AG04449 (cell line): Measurements from ENCODE around the gene SYNM.

Experiments used
- CTCF ChIA-PET: fragments of 350-600 bp; formaldehyde crosslinking; extraction: SDS; loops from one replicate; lab custom pipeline; 2021; ENCODE audit warnings: antibody characterized with exemption; lab: Yijun Ruan, JAX
- POLR2A ChIA-PET: fragments of 400-600, 350-600 bp; formaldehyde crosslinking; extraction: SDS; loops from one replicate; lab custom pipeline; 2020; ENCODE audit warnings: antibody characterized with exemption, inconsistent platforms; lab: Yijun Ruan, JAX
- DNase-seq: peaks from one replicate; pipeline ENCODE4 v3.0.0-alpha.2; 2010; ENCODE audit warnings: low read depth, low spot score
- H3K4me3 ChIP-seq: 2 replicates; pipeline ENCODE4 v1.5.1; 2011; ENCODE audit warnings: low read depth, mild to moderate bottlenecking, control low read depth, low read length
- CTCF ChIP-seq: IDR thresholded peaks from one replicate; pipeline ENCODE4 v1.5.1; 2011; ENCODE audit warnings: mild to moderate bottlenecking, moderate library complexity, low read length, control low read depth, inconsistent platforms; ENCODE audit not compliant: insufficient read depth; ENCODE audit errors: missing control alignments

The SYNM gene

DNA sequence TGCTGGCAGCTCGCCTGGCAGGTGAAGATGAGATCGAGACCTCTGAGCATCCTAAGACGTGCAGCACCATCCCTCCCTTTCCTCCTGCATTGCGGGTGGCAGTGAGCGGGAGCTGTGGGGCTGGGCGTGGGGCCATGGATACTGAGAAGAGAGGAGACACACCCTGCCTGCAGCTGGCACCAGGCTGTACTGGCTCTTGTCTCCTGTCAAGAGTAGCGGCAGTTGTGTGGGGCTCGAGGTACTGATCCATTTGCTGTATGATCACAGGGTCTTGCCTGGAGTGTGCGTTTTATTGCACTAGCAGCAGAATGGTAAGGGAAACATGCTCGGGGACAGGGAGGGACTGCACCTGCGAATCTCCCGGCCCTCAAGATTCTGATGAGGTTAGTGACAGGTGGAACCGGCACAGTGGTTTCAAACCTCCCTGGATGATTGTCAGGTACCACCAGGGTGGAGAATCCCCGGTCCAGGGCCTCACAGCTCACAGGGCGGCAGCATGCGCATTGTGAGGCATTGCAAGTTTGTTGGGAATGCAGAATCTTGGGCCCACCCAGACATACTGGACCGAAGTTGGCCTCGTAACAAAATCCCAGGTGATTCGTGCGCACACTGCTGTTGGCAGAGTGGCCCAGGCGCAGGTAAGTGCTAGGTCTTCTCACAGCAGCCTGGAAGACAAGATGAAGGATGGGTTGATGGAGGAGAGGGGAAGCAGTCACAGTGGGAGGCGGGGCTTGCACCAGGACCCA lies 14.1 kb downstream of the SYNM start:
- H3K4me3 ChIP-seq, result no peak overlapping the region
- TF ChIP-seq CTCF, result no peak
- DNase-seq, result no peak
- CTCF ChIA-PET, result interaction anchor here (2.3 to 3.6 kb wide), 3 partner anchors 13 to 95 kb away, joined by 11 to 37 read pairs (median 19); partner anchors contain the start of gene SYNM
- POLR2A ChIA-PET, result no interaction called here

DNA sequence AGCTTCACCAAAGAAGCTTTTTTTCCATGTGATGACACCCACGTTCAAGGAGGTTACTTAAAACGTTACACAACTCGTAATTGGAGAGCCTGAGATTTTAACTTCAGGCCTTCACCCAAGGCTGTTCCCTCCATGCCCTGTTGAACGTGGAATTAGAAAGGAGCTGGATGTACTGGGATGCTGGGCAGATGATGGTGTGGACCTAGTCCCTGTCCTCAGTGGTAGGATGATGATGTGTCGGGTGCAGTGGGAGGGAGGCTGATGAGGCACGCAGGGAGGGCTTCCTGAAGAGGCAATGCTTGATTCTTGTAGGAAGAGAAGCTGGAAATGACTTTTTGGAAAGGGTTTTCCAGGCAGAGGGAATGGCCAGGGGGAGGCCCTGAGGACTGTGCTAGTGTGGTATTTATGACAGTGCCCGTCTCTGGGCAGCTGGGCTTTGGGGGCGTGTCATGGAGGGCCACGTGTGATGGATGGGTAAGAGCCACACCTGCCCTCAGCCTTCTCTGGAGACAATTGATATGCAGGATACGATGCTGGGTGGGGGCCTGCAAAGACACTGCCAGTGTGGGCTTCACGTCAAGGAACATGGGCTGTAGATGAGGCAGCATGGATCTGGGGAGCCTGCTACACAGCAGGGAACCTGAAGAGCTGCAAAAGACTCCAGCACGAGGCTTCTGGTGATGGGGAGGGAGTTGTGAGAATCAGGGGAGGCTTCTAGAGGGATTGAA lies 15.3 kb downstream of the SYNM start:
- TF ChIP-seq CTCF, result no peak
- ChIA-PET CTCF (interaction anchor here (1.3 to 3.6 kb wide), 5 partner anchors 9 to 93 kb away, joined by 4 to 37 read pairs (median 11); partner anchors contain the start of gene SYNM), POLR2A (no interaction called here)

GRCh38 chr15:99121207-99121606 lies 16.3 kb downstream of the SYNM start:
- TF ChIP-seq CTCF, result no peak
- ChIA-PET CTCF (interaction anchor here (0.7 to 3.6 kb wide), 6 partner anchors 10 to 92 kb away, joined by 3 to 37 read pairs (median 9); partner anchors contain the start of gene SYNM), POLR2A (no interaction called here)
- DNase-seq, result no peak
- H3K4me3 ChIP-seq, result no peak overlapping the region

More for the DNA sequence above, 15.3 kb downstream of the SYNM start:
- no peak for DNase-seq
- H3K4me3 ChIP-seq, result no peak overlapping the region

GRCh38 chr15:99121691-99122410 lies 17.0 kb downstream of the SYNM start:
- no peak overlapping the region for H3K4me3 ChIP-seq
- CTCF ChIA-PET, result interaction anchor here (0.7 to 3.6 kb wide), 9 partner anchors 10 to 92 kb away, joined by 3 to 37 read pairs (median 4); partner anchors contain the start of gene SYNM
- TF ChIP-seq CTCF, result no peak
- no peak for DNase-seq
- POLR2A ChIA-PET, result no interaction called here

DNA sequence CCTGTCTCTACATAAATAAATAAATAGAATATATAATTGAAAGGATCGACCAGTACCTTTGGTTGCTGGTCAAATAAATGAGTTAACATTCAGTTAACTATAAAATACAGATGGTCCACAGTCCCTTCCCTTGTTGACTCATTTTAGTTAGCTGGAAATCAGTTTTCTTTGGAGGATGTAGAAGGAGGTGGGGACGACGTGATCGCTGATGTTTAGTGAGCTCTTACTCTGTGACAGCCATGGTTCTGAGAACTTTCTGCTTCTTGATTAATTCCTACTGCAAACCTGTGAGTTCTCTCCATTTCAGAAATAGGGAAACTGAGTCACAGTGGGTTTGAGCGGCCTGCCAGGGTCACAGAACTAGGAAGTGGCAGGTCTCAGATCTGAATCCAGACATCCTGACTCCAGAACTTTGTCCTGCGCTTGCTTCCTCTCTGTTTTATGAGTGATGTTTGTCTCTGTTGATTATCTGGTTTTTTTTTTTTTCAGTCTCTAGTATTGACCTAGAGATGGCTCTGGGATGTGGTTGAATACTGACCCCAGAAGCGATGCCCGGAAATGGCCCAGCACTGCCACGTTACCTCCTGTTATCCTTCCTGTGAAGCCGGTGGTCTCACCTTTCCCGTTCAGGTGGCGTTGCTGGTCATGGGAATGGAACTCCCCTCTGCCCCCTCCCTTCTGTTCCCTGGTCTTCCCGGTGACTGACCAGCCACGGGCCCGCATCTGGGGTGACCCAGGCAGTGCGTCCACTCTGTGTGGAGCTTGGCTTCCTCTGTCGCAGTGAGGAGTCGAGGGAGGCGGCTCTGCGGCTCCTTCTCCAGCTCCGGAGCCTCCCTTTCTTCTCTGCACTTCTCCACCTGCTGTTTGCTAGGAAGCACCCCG lies 18.2 kb downstream of the SYNM start:
- DNase-seq, result no peak
- POLR2A ChIA-PET, result interaction anchor here (1.0 to 2.1 kb wide), 4 partner anchors 11 to 46 kb away, joined by 3 to 7 read pairs (median 5); no protein-coding TSS in a partner anchor
- peak overlapping the region; percentile 39 for H3K4me3 ChIP-seq
- CTCF ChIA-PET, result interaction anchor here (0.9 to 2.9 kb wide), 9 partner anchors 12 to 90 kb away, joined by 3 to 22 read pairs (median 4); partner anchors contain the start of gene SYNM
- no peak for TF ChIP-seq CTCF
